Bronchial epithelial cell (primary cell): ENCODE results near the gene PHF20. TPM values are rescaled to one million over a fixed set of nuclear protein-coding genes. Genes with fewer than 3 reads are reported as not detected.

Experiments
- DNase-seq: peaks from one replicate; pipeline ENCODE4 v3.0.0-alpha.2; 2010; ENCODE audit warnings: low read depth
- FAIRE-seq: peaks from 2 replicates; lab custom pipeline; 2011; peaks lifted over from hg19 to GRCh38; lab: Jason Lieb, UNC
- H3K27me3 ChIP-seq: 2 replicates; pipeline ENCODE4 v1.5.1; 2011; ENCODE audit warnings: low read length; ENCODE audit not compliant: control insufficient read depth, insufficient read depth
- H3K36me3 ChIP-seq: 2 replicates; pipeline ENCODE4 v1.5.1; 2011; ENCODE audit warnings: low read length; ENCODE audit not compliant: control insufficient read depth, insufficient read depth
- H3K4me3 ChIP-seq: 2 replicates; pipeline ENCODE4 v1.5.1; 2011; ENCODE audit warnings: mild to moderate bottlenecking, low read depth, low read length, control low read depth
- CTCF ChIP-seq: IDR thresholded peaks from 2 replicates; pipeline ENCODE4 v1.5.1; 2011; ENCODE audit warnings: mild to moderate bottlenecking, moderate library complexity, low read length, control low read depth, inconsistent platforms; ENCODE audit not compliant: insufficient read depth, severe bottlenecking
- total RNA-seq: library from RNA; depleted of rRNA; stranded (reverse); fragments of >200 nt; gene quantifications from 2 replicates; pipeline ENCODE4 v1.2.1, GENCODE V29; 2014

PHF20 gene
- total RNA-seq, 1 donor from 2014 or later, result 24.0 TPM

GRCh38 chr20:35830264-35830663 is 58.4 kb downstream of the PHF20 start:
- no peak for TF ChIP-seq CTCF

GRCh38 chr20:35831029-35831428 is 59.2 kb downstream of the PHF20 start:
- Histone ChIP-seq H3K27me3 (no peaks in the 10 kb centered on the region), H3K36me3 (no peaks in the 10 kb centered on the region), H3K4me3 (no peak overlapping the region)
- FAIRE-seq (no peak), DNase-seq (peak; percentile 37)
- no peak for TF ChIP-seq CTCF

More at GRCh38 chr20:35830264-35830663, 58.4 kb downstream of the PHF20 start:
- Histone ChIP-seq H3K4me3 (no peak overlapping the region), H3K27me3 (no peaks in the 10 kb centered on the region), H3K36me3 (no peaks in the 10 kb centered on the region)
- no peak for FAIRE-seq
- DNase-seq, result no peak

GRCh38 chr20:35831971-35832370 is 60.2 kb downstream of the PHF20 start:
- Histone ChIP-seq H3K36me3 (no peaks in the 10 kb centered on the region), H3K27me3 (no peaks in the 10 kb centered on the region), H3K4me3 (no peak overlapping the region)
- FAIRE-seq, result no peak
- no peak for TF ChIP-seq CTCF
- no peak for DNase-seq

GRCh38 chr20:35833241-35833640 is 61.4 kb downstream of the PHF20 start:
- Histone ChIP-seq H3K4me3 (no peak overlapping the region), H3K36me3 (no peaks in the 10 kb centered on the region), H3K27me3 (no peaks in the 10 kb centered on the region)
- FAIRE-seq, result no peak
- TF ChIP-seq CTCF, result no peak
- DNase-seq, result no peak

GRCh38 chr20:35837577-35838195 is 65.9 kb downstream of the PHF20 start:
- no peak overlapping the region for H3K4me3 ChIP-seq
- DNase-seq (no peak), FAIRE-seq (no peak)
- TF ChIP-seq CTCF, result no peak
- H3K36me3 ChIP-seq, result peaks cover 2% of the 10 kb centered on the region
- no peaks in the 10 kb centered on the region for H3K27me3 ChIP-seq

GRCh38 chr20:35838205-35838604 is 66.4 kb downstream of the PHF20 start:
- TF ChIP-seq CTCF, result no peak
- Histone ChIP-seq H3K27me3 (no peaks in the 10 kb centered on the region), H3K4me3 (no peak overlapping the region), H3K36me3 (peaks cover 5% of the 10 kb centered on the region)
- peak; percentile 43 for DNase-seq
- FAIRE-seq, result no peak
